Stimulated activated CD4-positive, alpha-beta T cell treated with anti-CD3 and anti-CD28 coated beads, Interleukin-15, amount 100 ng/mL, for 48 hours (primary cell): ENCODE measurements around the gene NME7.
A peak's percentile ranks its signal among the peaks of the same experiment; 100 is the strongest.
"Not testable (repeated sequence)": the region's sequence is repeated elsewhere in the genome, so short reads cannot be mapped to it uniquely, and the experiment has no call there.

Experiments
- DNase-seq, 2 donors: peaks; one replicate each; pipeline ENCODE4 v3.0.0-alpha.2; 2020; ENCODE audit warnings: low read depth in 2 of 2

NME7 gene

GRCh38 chr1:169367686-169368405 is at the start of gene NME7, which contains the start of gene BLZF1:
Gene NME7, minus strand, starts transcription at chr1:169367797. Its CDS starts 87 bp downstream, at chr1:169367710.
Gene BLZF1, plus strand, starts transcription at chr1:169368195. Its CDS starts 1,328 bp downstream, at chr1:169369523.
- peak; percentile 94 to 97 for DNase-seq

- DNase-seq, result no peak
Observed at GRCh38 chr1:169414952-169415351, 47.4 kb upstream of the NME7 start.

GRCh38 chr1:169408340-169408739 is 40.7 kb upstream of the NME7 start:
- not testable (repeated sequence) for DNase-seq

- not testable (repeated sequence) for DNase-seq
Observed at GRCh38 chr1:169402578-169402977, 35.0 kb upstream of the NME7 start.

- no peak for DNase-seq
Observed at GRCh38 chr1:169395955-169396354, 28.4 kb upstream of the NME7 start.

- no peak for DNase-seq
Observed at GRCh38 chr1:169392406-169392805, 24.8 kb upstream of the NME7 start.

- DNase-seq, result no peak
Observed at GRCh38 chr1:169390303-169390702, 22.7 kb upstream of the NME7 start.

- DNase-seq, result no peak
Observed at GRCh38 chr1:169387399-169387798, 19.8 kb upstream of the NME7 start.

- no peak for DNase-seq
Observed at GRCh38 chr1:169383449-169383848, 15.9 kb upstream of the NME7 start.

GRCh38 chr1:169381162-169381561 is 13.6 kb upstream of the NME7 start:
- no peak for DNase-seq

GRCh38 chr1:169371404-169371803 is 3.8 kb upstream of the NME7 start:
- DNase-seq, result no peak

GRCh38 chr1:169368406-169368769 is 791 bp upstream of the NME7 start:
- DNase-seq, result no peak

GRCh38 chr1:169367096-169367685 is 406 bp downstream of the NME7 start:
- DNase-seq, result no peak

GRCh38 chr1:169364948-169365347 is 2.6 kb downstream of the NME7 start:
- no peak for DNase-seq

- peak in 1 of 2 donors; percentile 11 for DNase-seq
Observed at GRCh38 chr1:169363046-169363730, 4.4 kb downstream of the NME7 start.

- no peak for DNase-seq
Observed at GRCh38 chr1:169361281-169361680, 6.3 kb downstream of the NME7 start.

- DNase-seq, result no peak
Observed at GRCh38 chr1:169360415-169360814, 7.2 kb downstream of the NME7 start.

- DNase-seq, result no peak
Observed at GRCh38 chr1:169348383-169349036, 19.1 kb downstream of the NME7 start.

GRCh38 chr1:169347688-169348382 is 19.8 kb downstream of the NME7 start:
- no peak for DNase-seq

- no peak for DNase-seq
Observed at GRCh38 chr1:169346036-169346589, 21.5 kb downstream of the NME7 start.

GRCh38 chr1:169345511-169345910 is 22.1 kb downstream of the NME7 start:
- no peak for DNase-seq
